HG02870 (cell line): ENCODE data around the gene NES.

Experiments used
- ATAC-seq: cut with Tn5 transposase; IDR thresholded peaks from one replicate; pipeline ENCODE4 v1.9.1; 2021; ENCODE audit warnings: mild to moderate bottlenecking, moderate library complexity; ENCODE audit not compliant: unreplicated experiment

NES gene

GRCh38 chr1:156664767-156665411 lies 12.3 kb downstream of the NES start:
- no peak for ATAC-seq

- no peak for ATAC-seq
These were observed 13.0 kb downstream of the NES start for GRCh38 chr1:156664046-156664766.

GRCh38 chr1:156663178-156663577 lies 14.0 kb downstream of the NES start:
- ATAC-seq, result no peak

- ATAC-seq, result no peak
These were observed 14.5 kb downstream of the NES start for GRCh38 chr1:156662800-156663055.

- no peak for ATAC-seq
These were observed 15.0 kb downstream of the NES start for GRCh38 chr1:156662005-156662799.

GRCh38 chr1:156660752-156661112 lies 16.5 kb downstream of the NES start:
- no peak for ATAC-seq

- ATAC-seq, result peak; percentile 50
These were observed 17.0 kb downstream of the NES start for GRCh38 chr1:156659988-156660751.

GRCh38 chr1:156659661-156659987 lies 17.6 kb downstream of the NES start:
- no peak for ATAC-seq

- no peak for ATAC-seq
These were observed 18.1 kb downstream of the NES start for GRCh38 chr1:156658945-156659574.

- no peak for ATAC-seq
These were observed 18.7 kb downstream of the NES start for GRCh38 chr1:156658496-156658895.

- ATAC-seq, result no peak
These were observed 19.4 kb downstream of the NES start for GRCh38 chr1:156657741-156658319.

GRCh38 chr1:156656806-156657740 lies 20.1 kb downstream of the NES start:
- ATAC-seq, result no peak

- no peak for ATAC-seq
These were observed 21.2 kb downstream of the NES start for GRCh38 chr1:156655904-156656516.

GRCh38 chr1:156655151-156655903 lies 21.9 kb downstream of the NES start:
- ATAC-seq, result no peak

- no peak for ATAC-seq
These were observed 22.5 kb downstream of the NES start for GRCh38 chr1:156654700-156655099.

GRCh38 chr1:156652992-156653355 lies 24.2 kb downstream of the NES start:
- ATAC-seq, result no peak

- no peak for ATAC-seq
These were observed 24.8 kb downstream of the NES start for GRCh38 chr1:156652131-156652991.

GRCh38 chr1:156648951-156649350 lies 28.3 kb downstream of the NES start:
- ATAC-seq, result no peak
